Measurements from ENCODE around the gene PRG3. TPM values are rescaled to one million over a fixed set of nuclear protein-coding genes. Genes with fewer than 3 reads are reported as not detected.

The PRG3 gene
- total and polyA plus RNA-seq, 2 of the 13 experiments (the other 11 are each of a cell fraction or from before 2014, with no cell fraction given): not detected

- Histone ChIP-seq H3K27ac (ENCODE audit: extremely low read length, insufficient read depth, low read length) (no peak overlapping the region), H2AFZ (ENCODE audit: low read length) (no peak overlapping the region), H3K27me3 (ENCODE audit: control insufficient read depth in 1 of 2, insufficient read depth in 2 of 2, low read length in 2 of 2) (peaks cover 0 to 5% of the 10 kb centered on the region in 2 experiments; a peak in 2 of 5 replicates), H3K4me1 (ENCODE audit: insufficient read depth, low read length) (peaks cover 31% of the 10 kb centered on the region), H3K4me2 (ENCODE audit: low read depth, low read length) (no peak overlapping the region), H3K9ac (ENCODE audit: insufficient read depth, low read depth, low read length) (no peak overlapping the region), H3K36me3 (replicated peaks in 1 of 2; ENCODE audit: control insufficient read depth in 1 of 2, insufficient read depth in 2 of 2, low read length in 2 of 2) (no peaks in the 10 kb centered on the region), H4K20me1 (ENCODE audit: insufficient read depth, low read length) (no peaks in the 10 kb centered on the region), H3K9me3 (ENCODE audit: low read length) (no peaks in the 10 kb centered on the region), H3K79me2 (ENCODE audit: insufficient read depth, low read length) (no peaks in the 10 kb centered on the region), H3K4me3 (replicated peaks in 1 of 3; ENCODE audit: insufficient read depth in 1 of 3, low read depth in 2 of 3, low read length in 3 of 3) (no peak overlapping the region)
- in situ Hi-C loops (cut with HindIII; ENCODE audit: extremely low pct_ligation_motif_present, low pct_unique_long_range_greater_than_20kb): no loop called here
- intact Hi-C loops (cut with micrococcal nuclease; ENCODE audit: unreplicated experiment): no loop called here
- DNase-seq (ENCODE audit: low spot score) (no peak), ATAC-seq (no peak), FAIRE-seq (no peak)
- no TSS peak for BruUV-seq (replicated peaks)
- ChIA-PET CTCF (ENCODE audit: low intra/inter-chr PET ratio, low total read pairs) (no interaction called here), POLR2A (no interaction called here)
- TF ChIP-seq RCOR2 (CRISPR knock-in tag; IDR thresholded peaks at IDR 0.05) (no peak), ZNF160 (CRISPR knock-in tag; IDR thresholded peaks at IDR 0.05) (no peak), EEA1 (CRISPR knock-in tag; IDR thresholded peaks at IDR 0.05; ENCODE audit: borderline replicate concordance) (no peak), JARID2 (CRISPR knock-in tag; IDR thresholded peaks at IDR 0.05; ENCODE audit: insufficient replicate concordance) (no peak), ZNF253 (CRISPR knock-in tag; IDR thresholded peaks at IDR 0.05; ENCODE audit: borderline replicate concordance) (no peak), BCL6 (CRISPR knock-in tag; IDR thresholded peaks at IDR 0.05) (no peak), FIP1L1 (IDR thresholded peaks at IDR 0.05; ENCODE audit: borderline replicate concordance, insufficient read depth, low read depth, low read length) (no peak), ZBTB1 (CRISPR knock-in tag; IDR thresholded peaks at IDR 0.05; ENCODE audit: borderline replicate concordance) (no peak), E2F5 (CRISPR knock-in tag; conservative IDR thresholded peaks at IDR 0.05) (no peak), ZBTB33 (CRISPR knock-in tag; IDR thresholded peaks at IDR 0.05) (no peak), SETDB1 (CRISPR knock-in tag; IDR thresholded peaks at IDR 0.05; ENCODE audit: borderline replicate concordance) (no peak), RARA (CRISPR knock-in tag; IDR thresholded peaks at IDR 0.05) (no peak), POGK (CRISPR knock-in tag; conservative IDR thresholded peaks at IDR 0.05) (no peak), KLF9 (CRISPR knock-in tag; IDR thresholded peaks at IDR 0.05; ENCODE audit: low read depth) (no peak), RERE (CRISPR knock-in tag; IDR thresholded peaks at IDR 0.05; ENCODE audit: low read depth) (no peak), SMARCE1 (IDR thresholded peaks at IDR 0.05; ENCODE audit: borderline replicate concordance) (no peak)
These were observed 40.9 kb upstream of the PRG3 start for GRCh38 chr11:57421805-57422204.

Data from HepG2 (cell line).